ENCODE results near the gene SFXN5.

- TF ChIP-seq YY1 (IDR thresholded peaks at IDR 0.05; ENCODE audit: low read depth): no peak
- TF ChIP-seq REST (IDR thresholded peaks at IDR 0.05; ENCODE audit: low read depth): no peak
- no peak for TF ChIP-seq FOXM1 (IDR thresholded peaks at IDR 0.05; ENCODE audit: borderline replicate concordance, low read depth)
- no peak for TF ChIP-seq TCF12 (IDR thresholded peaks at IDR 0.05; ENCODE audit: low read depth)
- no peak for TF ChIP-seq NFIC (IDR thresholded peaks at IDR 0.05)
- no peak for TF ChIP-seq MAX (IDR thresholded peaks at IDR 0.05)
- TF ChIP-seq EP300 (IDR thresholded peaks at IDR 0.05; ENCODE audit: borderline replicate concordance): no peak
Measured at GRCh38 chr2:72958542-72959385, 112.7 kb downstream of the SFXN5 start.
